ENCODE data around the gene MRGPRF.

Gene MRGPRF

DNA sequence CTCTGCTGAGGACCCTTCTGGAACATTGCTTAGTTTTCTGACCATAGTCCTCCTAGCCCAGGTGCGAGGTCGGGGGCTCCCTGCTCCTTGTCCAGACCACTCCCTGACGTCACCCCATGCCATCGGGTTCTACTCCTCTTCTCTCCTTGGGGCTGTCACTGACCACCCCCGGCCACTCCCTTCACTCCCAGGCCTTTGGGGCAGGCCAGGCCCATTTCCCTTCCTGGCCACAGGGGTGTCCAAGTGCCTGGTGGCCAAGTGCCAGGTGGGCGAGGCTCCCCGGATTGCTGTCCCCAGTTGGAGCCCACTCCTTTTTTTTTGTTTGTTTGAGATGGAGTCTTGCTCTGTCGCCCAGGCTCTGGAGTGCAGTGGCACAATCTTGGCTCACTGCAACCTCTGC lies 51.8 kb downstream of the MRGPRF start:
- DNase-seq: no peak

DNA sequence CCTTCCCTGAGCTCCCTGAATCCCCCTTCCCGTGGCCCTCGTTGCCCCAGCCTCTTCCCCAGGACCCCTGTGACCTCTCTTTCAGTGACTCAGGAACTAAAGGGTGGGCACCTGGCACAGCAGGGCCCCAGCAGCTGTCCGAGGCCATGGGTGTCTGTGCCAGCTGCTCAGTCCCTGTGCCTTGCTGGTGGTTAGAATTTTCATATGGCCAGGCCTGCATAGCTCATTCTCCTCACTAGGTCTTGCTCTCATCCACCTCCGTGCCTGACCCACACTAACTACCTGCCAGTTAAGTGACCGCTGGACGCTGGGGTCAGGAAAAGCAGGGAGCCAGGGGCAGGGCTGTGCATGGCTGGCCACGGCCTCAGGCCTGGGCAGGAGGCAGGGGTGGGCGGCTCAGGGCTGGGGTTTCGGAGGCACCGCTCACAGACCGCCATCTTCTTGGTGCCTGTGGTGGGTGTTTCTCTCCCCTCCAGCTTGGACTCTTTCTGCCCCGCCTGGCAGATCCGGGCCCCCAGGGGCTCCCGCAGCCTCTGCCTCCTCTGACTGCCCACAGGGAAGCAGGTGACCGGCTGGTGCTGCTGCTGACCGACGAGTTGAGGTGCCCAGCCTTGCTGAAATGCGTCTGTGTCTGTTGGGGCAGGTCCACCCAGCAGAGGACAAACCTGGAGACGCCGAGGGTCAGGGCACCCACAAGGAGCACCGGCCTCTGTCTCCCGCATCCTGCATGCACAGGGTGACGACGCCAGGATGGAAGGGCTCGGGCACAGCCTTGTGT lies 52.6 kb downstream of the MRGPRF start:
- no peak for DNase-seq

DNA sequence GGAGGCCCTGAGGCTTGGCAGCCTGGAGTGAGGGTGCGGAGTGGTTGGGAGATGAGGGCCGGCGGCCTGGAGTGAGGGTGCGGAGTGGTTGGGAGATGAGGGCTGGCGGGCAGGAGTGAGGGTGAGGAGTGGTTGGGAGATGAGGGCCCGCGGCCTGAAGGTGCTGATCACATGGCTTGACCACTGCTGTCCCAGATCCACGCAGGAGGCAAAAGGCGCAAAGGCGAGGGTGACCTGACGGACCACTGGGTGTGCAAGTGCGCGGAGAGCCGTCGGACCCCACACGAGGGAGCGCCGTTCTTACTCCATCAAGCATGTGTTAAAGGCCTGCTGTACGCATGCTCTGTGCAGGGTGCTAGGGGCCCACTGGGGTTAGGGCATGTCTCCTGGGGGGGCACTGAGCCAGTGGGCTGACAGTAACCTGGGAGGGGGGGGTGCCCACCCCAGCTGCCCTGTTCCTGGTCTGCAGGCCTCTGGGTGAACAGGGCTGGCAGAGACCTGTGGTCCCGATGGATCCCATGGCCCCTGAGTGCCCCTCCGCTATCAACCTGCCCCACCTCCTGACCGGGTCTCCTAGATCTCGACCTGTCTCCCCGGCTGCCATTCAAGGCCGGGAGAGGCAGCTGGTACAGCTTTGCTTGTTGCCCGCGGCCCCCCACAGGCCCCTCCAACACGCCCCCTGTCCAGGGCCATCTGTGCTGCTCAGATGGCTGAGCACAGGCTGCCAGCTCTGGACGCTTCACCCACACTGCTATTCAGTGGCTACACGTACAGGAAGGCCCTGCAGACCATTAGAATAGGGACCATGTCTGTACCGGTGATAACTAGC lies 53.4 kb downstream of the MRGPRF start:
- no peak for DNase-seq

DNA sequence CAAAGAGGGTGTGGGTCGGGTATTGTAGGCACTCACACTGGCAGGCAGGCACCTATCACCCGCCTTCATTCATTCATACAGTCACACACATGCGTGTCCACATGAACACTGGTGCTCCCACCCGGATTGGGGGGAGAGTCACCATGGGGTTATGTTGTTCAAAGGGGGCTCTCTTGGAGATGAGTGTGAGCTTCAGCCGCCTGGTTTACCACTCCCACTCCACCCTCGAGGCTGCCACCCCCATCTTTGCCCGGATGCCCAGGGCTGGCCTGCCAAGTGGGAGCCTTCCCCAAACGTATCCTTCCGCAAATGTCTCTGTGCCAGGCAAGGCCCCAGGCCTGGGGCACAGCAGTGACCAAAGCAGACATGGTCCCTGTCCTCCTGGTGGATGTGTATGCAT lies 54.8 kb downstream of the MRGPRF start:
- no peak for DNase-seq

DNA sequence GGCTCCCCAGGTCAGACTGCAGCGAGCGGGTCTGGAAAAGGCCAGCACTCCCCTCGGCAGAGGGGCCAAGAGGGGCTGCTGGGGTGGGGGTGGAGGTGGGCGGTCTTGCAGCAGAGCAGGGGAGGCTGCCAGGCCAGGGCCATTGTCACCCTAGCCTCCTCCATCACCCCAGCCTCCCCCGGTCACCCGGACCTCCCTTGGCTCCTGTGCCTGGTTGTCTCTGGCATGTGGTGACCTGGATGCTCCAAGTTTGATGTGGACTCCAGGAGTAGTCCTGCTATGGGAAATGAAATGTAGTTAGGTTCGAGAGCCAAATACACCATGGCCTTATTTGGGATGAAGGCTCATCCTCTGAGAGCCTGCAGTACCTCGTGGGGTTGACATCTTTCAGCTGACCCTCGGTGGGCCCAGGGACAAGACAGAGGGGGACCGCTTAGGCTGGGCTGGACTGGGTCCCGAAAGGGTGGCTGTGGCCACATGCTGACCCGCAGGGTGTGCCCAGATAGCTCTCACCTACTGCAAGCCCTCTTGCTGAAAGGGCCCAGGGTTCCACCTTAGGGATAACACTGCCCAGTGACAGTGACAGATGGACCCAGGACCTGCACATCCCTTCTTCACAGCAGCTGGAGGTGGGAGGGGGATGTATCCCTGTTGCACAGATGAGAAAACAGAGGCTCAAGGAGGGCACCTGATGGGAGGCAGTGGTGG lies 56.3 kb downstream of the MRGPRF start:
- DNase-seq: no peak

DNA sequence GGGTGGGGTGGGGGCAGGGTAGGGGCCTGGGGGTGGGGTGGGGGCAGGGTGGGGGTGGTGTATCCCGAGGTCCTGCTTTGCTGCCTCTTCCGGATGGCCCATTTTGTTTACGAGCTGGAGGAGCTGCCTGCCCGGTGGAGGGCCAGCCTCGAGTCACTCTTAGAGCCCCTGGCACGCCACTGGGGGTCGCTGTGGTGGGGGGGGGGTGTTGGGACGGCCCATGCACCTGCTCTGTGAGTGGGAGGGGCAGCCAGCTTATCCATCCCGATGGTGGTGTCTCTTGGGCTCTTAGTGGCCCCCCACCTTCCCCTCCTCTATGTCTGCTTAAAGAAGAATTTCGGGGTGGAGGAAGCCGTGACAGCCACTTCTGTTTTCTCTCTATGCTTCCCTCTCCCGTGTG lies 56.9 kb downstream of the MRGPRF start:
- DNase-seq: no peak

DNA sequence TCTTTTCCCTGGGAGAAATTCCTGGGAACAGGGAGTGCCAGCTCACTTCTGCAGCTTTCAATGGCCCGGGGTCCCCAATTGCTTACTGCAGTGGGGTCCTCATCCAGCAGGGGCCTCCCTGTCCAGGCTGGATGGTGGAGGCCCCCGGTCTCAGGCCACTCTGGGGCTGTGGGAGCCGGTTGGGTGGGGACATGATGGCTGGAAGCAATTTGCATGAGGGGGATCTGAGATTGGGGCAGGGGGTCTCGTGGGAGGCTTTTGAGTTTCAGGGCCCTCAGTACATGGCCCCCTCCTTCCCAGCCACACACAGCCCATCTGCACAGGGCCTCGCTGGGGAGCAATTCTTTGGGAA lies 57.5 kb downstream of the MRGPRF start:
- DNase-seq: no peak

DNA sequence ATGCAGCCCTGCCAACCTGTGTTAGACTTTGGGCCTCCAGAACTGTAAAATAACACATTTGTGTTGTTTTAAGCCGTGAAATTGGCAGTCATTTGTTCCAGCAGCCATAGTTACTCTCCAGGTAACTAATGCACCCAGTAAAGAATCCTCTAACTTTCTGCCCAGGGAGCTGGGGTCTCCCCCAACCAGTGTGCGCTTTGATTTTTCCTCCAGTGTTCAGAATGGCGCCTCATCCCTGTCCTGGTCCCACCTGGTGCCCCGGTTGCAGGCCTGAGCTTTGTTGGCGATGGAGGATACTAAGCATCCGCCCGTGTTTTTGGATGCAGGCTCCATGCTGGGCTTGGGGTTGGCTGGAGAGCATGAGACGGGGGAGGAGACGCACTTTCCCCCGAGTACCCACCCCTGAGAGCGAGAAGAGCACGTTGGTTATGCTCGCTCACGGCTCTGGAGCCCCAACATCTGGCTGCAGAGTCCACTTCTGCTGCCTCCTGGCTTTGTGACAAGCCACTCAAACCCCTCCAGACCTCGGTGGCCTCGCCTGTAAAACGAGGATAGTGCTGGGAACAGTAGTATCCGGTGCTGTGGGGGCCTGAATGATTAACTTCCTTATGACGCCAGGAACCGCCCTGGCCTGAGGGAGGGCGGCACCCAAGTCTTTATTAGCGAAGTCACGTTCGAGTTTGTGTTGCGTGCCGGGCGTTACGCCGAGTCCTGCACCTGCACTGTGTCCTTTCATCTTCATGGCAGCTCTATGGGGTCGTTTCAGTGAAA lies 58.0 kb downstream of the MRGPRF start:
- DNase-seq: no peak

Measured in KG1 (cell line).